Ishikawa (cell line): ENCODE measurements around the gene STAMBPL1.

ENCODE experiments used
- CEBPB ChIP-seq: IDR thresholded peaks from 2 replicates; pipeline ENCODE4 v1.6.1; 2012
- EP300 ChIP-seq: IDR thresholded peaks from 2 replicates; pipeline ENCODE4 v1.6.1; 2012; ENCODE audit warnings: borderline replicate concordance
- NFIC ChIP-seq: IDR thresholded peaks from 2 replicates; pipeline ENCODE4 v1.6.1; 2012
- TAF1 ChIP-seq: IDR thresholded peaks from 2 replicates; pipeline ENCODE4 v1.6.1; 2012; ENCODE audit warnings: low read depth, mild to moderate bottlenecking
- USF1 ChIP-seq: IDR thresholded peaks from 2 replicates; pipeline ENCODE4 v1.6.1; 2012
- YY1 ChIP-seq: IDR thresholded peaks from 2 replicates; pipeline ENCODE4 v1.6.1; 2012; ENCODE audit warnings: low read depth
- TF ChIP-seq, protein P1 (sequence below): IDR thresholded peaks from 2 replicates; pipeline ENCODE4 v1.6.1; 2012; ENCODE audit warnings: low read depth, mild to moderate bottlenecking

DNA sequence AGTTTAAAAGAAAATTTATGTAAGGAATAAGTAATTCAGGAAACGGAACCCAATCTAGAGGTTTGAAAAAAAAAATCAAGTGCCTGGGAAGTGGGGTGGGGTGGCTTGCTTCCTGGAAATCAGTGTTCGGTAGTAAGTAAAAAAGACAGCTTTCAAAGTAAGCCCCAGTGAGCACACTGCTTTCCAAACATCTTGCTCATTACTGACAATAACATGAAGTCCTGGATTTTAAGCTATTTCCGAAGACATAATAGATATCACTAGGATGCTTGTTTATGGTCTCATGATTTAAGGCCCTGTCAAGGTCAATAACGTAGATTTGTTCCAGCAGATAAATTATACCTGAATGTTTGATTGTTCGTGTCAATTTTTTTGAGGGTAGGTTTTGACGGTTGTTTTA lies 1.3 kb downstream of the STAMBPL1 start:
- no peak for TF ChIP-seq EP300
- no peak for TF ChIP-seq NFIC
- no peak for TF ChIP-seq CEBPB
- TF ChIP-seq TAF1 = no peak
- no peak for TF ChIP-seq YY1
- TF ChIP-seq, protein P1, sequence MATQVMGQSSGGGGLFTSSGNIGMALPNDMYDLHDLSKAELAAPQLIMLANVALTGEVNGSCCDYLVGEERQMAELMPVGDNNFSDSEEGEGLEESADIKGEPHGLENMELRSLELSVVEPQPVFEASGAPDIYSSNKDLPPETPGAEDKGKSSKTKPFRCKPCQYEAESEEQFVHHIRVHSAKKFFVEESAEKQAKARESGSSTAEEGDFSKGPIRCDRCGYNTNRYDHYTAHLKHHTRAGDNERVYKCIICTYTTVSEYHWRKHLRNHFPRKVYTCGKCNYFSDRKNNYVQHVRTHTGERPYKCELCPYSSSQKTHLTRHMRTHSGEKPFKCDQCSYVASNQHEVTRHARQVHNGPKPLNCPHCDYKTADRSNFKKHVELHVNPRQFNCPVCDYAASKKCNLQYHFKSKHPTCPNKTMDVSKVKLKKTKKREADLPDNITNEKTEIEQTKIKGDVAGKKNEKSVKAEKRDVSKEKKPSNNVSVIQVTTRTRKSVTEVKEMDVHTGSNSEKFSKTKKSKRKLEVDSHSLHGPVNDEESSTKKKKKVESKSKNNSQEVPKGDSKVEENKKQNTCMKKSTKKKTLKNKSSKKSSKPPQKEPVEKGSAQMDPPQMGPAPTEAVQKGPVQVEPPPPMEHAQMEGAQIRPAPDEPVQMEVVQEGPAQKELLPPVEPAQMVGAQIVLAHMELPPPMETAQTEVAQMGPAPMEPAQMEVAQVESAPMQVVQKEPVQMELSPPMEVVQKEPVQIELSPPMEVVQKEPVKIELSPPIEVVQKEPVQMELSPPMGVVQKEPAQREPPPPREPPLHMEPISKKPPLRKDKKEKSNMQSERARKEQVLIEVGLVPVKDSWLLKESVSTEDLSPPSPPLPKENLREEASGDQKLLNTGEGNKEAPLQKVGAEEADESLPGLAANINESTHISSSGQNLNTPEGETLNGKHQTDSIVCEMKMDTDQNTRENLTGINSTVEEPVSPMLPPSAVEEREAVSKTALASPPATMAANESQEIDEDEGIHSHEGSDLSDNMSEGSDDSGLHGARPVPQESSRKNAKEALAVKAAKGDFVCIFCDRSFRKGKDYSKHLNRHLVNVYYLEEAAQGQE = no peak
- TF ChIP-seq USF1 = no peak
